Amygdala (tissue), 56 donors: Measurements from ENCODE around the gene FSIP1.

Experiments
- DNase-seq, 56 donors: peaks; one replicate each; lab custom pipeline; 2025; lab: John Stamatoyannopoulos, UW

Gene FSIP1

DNA sequence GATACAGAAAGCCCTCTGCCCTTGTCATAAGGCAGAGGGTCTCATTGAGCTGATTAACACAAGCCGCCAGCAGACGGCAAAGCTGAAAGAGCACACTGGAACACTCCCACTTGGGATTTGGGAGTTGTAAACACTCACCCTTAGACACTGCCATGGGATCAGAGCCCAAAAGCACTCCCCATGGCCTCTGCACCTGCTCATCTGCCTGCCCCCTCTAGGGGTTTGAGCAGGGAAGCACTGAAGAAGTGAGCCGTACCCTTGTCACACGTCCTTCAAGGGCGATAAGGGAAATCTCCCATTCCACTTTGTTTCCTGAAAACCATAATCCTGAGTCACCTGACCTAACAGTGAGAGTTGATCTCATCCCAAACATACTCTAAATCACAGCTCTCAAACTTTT lies 14.7 kb downstream of the FSIP1 start:
- no peak for DNase-seq

DNA sequence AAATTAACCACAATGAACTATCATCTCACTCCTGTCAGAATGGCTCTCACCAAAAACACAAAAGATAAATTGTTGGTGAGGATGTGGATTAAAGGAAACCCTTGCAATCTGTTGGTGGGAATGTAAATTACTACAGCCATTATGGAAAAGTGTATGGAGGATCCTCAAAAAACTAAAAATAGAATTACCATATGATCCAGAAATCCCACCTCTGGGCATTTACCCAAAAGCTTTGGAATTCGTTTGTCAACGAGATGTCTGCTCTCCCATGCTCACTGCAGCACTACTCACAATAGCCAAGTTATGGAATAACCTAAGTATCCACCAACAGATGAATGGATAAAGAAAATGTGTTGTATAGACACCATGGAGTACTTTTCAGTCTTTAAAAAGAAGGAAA lies 21.6 kb downstream of the FSIP1 start:
- no peak for DNase-seq

DNA sequence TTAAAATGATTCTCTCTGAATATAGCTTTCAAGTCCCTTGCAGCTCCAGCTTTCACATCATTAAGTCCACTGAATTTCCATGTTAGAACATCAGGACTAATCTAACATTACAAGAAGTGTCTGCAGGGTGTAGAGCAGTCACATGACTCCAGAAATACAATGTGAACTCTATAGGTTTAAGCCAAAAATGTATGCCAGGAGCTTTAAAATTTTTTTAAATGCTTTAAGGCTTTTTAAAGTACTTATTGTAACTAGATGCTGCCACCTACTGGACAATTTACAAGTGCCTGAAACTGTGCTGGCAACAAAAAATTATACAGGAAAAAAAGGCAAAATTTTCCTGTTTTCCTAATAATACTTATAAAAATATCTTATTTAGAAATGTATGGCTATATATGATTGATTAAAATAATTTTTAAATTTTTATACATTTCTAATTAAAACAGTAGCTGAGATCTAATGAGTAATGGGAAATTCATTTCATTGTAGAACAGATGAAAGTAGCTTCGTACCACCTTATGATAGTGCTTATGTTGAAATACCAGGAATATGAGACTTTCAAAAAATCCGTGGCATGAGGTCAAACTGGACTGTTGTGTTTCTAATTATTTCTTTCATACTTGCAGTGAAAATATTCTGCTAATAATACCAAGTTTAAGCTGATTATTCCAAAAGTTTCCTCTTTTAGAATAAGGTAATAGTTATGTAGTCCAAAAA lies 25.7 kb downstream of the FSIP1 start:
- peak in 1 of 56 donors; percentile 20 for DNase-seq

DNA sequence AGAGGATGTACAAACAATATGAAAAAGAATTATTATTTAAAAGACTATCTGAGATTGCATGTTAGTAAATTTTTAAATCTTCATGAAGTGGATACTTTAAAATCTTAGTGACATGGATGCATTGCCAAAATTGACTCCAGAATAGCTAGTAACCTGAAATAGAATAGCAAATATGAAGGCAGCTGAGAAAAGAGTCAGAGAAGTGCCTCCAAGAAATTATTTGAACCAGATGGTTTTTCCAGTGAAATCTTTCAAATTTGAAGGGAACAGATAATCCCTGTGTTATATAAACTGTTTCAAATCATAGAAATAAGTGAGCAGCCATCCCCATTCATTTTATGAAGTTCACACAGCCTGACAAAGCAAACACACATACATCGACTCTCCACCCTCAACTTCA lies 29.6 kb downstream of the FSIP1 start:
- no peak for DNase-seq

DNA sequence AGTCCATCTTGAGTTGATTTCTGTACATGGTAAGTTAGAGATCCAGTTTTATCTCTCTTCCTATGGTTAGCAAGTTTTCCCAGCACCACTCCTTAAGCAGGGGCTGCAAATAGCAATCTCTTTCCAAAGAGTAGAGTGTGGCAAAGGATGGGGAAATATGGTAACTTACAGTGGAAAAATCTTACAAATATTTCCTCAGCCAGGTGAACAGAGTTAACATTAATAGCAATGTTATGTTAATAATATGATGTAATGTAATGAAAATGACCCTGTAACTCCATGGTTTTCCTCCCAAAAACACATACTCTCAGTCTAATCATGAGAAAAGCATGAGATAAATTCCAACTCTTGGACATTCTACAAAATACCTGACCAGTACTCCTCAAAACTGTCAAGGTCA lies 30.4 kb downstream of the FSIP1 start:
- DNase-seq = no peak

DNA sequence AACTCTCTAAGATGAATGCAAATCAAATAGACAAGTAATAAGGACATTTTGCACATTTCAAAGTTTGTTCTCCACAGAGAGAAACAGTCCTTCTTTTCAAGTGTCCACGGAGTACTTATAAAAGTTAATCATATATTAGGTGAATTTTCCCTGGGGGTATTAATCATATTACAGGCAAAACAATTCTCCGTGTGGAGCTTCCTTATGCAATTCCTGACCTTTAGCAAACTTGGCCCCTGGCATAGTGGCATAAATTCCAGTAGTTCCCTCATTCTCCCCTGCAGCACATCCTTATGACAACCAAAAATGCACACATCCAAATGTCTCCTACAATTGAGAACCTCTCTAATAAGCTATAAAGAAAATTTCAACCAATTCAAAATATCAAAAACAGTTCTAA lies 34.4 kb downstream of the FSIP1 start:
- no peak for DNase-seq

DNA sequence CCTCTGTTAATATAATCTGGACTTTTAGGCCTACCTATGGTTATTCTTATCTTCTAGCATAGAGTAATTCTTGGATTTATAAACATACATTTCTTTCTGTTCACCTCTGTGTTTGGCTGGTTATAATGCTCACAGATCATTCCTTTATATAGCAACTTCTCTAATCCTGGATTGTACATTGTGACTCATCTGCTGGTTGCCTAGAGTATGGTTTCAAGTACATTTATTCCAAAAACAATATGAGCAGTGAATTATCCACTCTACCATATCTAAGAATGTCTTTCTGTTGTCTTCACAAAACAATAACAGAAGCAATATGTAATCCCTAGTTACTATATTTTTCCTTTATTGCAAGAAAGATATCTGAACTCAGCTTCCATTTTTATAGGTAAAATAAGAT lies 35.3 kb downstream of the FSIP1 start:
- DNase-seq = no peak

DNA sequence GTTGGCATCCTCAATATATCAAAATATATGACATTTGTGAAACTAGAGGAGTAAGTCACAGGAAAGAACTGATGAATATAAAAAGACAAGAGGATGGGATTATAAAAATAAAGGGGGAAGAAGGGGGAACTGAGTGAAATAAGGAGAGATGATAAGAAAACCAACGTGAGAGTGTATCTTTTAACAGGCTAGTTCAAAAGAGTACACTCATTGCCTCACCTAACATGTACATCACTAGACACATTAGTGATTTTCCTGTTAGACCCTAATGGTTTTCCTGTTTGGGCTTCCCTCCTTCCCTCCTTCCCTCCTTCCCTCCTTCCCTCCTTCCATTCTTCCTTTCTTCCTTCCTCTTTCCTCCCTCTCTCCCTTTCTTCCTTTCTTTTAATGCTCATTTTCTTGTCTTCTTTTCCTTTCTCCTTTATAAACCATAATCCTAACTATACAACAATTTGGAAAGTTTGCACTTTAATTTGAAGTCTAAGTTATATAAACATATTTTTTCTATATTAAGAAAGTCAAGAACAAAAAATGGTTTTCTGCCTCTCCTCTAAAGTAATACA lies 35.8 kb downstream of the FSIP1 start:
- DNase-seq = no peak

DNA sequence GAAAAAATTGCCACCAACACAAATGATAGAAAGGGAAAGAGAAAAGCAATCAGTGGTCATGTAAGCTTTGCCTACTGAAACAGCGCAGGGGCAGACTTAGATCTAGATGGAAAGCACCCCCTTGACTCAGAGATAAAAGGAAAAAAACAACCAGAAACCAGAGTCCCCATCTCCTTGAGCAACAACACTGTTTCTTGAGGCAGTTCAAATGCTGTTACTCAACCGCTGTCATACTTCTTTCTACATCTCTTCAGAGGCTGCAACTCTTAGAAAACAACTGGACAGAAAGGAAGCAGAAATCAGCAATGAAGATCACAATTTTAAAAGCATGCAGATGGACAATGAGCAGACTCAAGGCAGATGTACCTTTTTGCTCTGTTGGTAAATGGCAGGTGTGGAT lies 36.5 kb downstream of the FSIP1 start:
- no peak for DNase-seq

DNA sequence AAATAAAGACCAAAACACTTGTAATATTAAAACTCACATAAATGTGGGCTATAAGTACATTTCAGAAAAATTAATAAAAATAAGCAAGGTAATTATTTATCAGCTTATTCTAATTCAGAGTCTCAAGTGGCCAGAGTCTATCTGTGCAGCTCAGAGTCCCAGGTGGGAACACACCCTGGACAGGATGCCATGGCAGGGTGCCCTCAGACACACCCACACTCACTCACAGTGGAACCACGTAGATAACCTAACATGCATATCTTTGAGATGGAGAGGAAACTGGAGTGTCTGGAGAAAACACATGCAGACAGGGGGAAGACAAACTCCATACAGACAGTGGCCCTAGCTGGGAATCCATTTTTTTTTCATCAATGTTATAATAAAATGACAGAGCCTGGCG lies 37.2 kb downstream of the FSIP1 start:
- no peak for DNase-seq

DNA sequence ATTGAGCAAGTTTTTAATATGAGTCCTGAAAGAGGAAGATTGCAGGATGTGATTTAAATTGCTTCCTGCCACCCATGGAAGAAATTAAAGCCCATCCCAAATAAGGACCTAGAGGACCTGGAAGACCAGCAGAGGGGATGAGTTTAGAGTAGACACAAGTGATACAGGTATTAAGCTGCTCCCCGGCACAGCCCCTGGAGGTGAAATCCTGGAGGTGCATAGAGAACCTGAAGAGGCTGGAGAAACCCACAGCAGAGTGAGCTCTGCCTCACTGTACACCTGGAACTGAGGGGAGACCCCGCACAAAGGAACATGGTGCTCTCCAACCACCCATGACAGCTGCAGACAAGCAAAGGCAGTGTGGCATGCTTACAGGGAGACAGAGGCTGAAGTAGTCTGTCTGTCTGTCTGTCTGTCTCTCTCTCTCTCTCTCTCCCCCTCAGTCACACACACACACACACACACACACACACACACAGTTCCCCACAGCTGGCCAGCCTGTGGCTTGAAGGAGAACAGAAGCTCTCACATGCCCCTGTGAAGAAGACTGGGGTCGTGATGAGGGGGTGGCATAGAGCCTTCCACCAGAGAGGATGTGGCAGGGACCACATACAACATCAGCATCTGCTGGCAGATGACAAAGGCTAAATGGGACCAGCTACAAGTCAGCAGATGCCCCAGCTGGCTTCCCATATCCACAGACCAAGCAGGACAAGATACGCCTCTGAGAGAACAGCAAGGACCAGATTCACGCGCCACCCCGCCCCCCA lies 38.1 kb downstream of the FSIP1 start:
- no peak for DNase-seq

DNA sequence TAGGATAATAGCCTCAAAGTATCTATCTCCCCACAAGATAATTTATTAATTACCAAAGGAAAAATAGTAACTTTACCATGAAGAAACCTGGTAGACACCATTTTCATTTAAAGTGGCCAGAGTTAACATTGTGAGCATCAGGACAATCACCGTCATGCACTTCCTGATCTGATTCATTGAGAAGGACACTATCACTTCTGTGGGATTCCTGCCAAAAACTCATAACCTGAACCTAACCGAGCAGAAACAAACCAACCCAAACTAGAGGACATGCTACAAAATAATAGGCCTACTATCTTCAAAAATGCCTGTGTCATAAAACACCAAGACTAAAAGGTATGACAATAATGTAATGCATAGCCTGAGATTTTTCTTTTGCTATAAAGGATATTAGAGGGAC lies 39.0 kb downstream of the FSIP1 start:
- DNase-seq = no peak

DNA sequence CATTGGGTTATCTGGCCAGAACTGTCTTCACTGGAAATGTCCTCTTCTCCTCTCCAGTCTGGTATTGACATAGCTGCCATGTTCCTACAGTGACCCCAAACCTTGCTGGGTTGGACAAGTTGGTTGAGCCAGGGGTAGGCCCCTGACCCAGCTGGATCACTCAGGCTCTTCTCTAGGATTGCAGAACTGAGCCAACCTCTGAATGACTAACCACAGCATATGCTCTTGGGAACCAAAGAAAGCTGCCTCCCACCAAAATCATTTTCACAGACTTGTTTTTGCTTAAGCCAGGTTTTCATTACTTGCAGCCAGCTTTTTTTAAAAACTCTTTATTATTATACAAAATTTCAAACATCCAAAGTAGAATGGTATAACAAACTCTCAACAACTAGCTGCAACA lies 41.4 kb downstream of the FSIP1 start:
- DNase-seq = peak in 3 of 56 donors; percentile 2 to 3 (median 3)

DNA sequence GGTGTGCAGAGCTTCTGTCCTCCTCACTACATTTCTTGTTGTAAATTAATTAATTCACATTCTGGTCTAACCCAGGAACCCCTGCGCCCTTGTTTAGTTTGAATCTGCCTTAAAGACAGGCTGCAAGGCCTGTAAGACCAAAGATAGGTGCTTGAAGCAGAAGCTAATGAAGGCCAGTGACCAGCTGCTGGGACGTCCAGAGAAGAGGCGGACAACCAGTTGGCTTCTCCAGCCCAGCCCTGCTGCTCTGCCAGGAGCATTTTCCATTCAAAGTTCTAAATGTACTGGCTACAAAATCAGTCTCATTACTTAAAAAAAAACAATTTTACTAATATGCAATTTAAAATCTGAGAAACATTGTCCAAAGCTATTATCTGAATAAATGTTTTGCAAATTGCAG lies 43.6 kb downstream of the FSIP1 start:
- no peak for DNase-seq

DNA sequence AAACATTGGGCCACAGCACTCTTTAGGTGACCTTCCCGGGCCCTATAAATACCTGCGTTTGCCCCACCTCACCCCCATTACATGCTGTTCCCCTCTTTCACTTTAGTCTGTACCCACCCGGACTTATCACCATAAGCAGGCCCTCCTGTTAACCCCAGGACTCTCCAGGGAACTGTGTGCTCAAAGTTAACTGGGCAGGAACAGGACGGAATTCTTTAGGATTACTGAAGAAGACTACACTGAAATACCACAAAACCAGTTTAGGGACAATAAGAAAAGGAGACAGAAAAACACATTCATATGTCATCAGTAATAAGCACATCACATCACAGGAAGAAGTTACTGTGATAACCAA lies 45.5 kb downstream of the FSIP1 start:
- no peak for DNase-seq

DNA sequence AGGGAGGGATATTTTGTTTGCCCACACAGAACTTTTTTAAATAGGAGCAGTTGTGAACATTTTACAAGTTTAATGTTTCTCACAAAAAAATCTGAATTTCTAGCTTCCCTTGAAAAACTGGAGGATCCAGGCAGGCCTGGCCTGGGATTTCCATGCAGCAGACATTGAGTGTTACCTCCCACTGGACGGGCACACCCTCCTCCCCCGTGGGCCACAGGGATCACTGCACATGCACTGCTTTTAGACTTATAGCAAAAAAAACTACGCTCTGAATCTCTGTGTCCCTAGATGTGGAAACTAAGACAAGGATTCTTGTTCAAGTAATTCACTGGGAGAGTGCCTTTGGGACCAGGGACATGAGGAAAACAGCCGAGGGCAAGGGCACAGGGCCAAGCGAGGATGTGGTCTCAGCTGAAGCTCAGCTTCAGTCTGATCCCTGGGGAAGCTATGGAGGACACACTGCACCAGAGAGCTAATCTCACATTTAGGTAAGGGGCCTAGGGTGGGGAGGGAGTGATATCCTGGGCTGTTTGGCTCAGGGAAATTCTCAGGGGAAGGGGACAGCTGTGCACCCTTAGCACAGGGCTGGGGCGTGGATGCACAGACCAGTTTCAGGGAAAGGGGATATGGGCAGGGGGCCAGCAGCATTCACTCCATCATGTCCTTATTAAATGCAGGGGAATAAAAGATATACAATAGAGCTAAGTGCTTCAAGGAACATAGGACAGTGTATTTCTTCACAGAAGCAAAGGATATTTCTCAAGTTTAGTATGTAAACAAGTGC lies 46.0 kb downstream of the FSIP1 start:
- no peak for DNase-seq

DNA sequence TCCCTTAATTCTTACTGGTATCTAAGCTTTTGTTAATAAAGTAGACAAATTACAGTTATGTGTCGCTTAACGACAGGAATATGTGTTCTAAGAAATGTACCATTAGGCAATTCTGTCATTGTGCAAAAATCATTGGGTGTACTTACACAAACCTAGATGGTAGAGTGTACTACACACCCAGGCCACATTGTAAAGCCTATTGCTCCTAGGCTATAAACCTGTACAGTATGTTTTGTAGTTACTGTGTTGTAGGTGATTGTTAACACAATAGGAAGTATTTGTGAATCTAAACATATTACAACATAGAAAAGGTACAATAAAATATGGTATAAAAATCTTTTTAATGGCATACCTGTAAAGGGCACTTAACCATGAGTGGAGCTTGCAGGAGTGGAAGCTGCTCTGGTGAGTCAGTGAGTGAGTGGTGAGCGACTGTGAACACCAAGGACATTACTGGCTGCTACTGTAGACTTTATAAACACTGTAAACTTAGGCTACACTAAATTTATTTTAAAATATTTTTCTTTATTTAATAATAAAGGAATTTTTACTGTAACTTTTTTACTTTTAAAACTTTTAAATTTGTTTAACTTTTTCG lies 47.4 kb downstream of the FSIP1 start:
- DNase-seq = no peak

DNA sequence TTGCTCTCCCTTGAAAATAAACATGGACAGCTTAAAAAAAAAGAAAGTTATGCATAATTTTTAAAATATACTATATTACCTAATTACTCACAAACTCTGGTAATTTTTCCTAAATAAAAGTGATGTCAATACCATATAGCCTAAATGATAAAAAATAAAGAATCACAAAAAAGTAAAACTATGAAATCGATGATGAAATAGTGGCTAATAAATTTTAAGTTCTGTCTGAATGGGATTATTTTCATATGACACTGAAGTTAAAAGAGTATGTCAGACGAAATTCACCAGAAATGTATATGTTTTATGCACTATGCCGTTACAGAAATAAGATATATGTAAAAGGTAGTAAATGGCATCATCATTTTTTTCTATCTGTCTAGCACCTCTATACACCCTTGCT lies 51.4 kb downstream of the FSIP1 start:
- DNase-seq = no peak

DNA sequence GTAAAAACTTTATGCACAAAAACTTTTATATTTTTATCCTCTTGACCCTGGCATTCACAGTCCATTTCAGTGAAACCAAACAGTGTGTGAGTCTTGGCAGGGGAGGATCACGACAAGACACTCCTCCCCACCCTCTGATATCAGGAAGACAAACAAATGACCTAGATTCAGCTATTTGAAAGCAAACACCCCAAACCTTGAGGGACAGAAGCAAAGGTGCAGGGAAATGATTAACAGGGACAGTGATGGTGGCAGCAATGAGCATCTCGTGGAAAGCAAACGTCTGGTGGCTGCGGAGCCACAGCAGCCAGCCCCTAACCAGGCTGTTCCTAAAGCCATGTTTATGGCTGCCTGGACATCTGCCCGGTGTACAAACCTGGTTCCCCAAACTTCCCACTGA lies 52.1 kb downstream of the FSIP1 start:
- no peak for DNase-seq

DNA sequence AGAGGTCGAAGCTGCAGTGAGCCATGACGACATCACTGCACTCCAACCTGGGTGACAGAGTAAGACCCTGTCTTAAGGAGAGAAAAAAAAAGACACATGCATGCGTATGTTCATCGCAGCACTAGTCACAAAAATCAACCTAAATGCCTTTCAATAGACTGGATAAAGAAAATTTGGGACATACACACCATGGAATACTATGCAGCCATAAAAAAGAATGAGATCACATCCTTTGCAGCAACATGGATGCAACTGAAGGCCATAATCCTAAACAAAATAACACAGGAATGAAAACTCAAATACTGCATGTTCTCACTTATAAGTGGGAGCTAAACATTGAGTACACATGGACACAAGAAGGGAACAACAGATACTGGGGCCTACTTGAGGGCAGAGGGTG lies 53.1 kb downstream of the FSIP1 start:
- no peak for DNase-seq

DNA sequence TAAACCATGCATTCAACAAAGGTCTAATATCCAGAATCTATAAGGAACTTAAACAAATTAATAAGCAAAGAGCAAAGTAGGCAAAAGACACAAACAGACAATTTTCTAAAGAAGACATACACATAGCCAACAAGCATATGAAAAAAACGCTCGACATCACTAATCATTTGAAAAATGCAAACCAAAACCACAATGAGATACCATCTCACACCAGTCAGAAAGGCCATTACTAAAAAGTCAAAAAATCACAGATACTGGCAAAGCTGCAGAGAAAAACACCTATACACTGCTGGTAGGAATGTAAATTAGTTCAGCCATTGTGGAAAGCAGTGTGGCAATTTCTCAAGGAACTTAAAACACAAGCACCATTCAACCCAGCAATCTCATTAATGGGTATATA lies 53.8 kb downstream of the FSIP1 start:
- no peak for DNase-seq
